ENCODE measurements around the gene TSPAN6.

The TSPAN6 gene, protein sequence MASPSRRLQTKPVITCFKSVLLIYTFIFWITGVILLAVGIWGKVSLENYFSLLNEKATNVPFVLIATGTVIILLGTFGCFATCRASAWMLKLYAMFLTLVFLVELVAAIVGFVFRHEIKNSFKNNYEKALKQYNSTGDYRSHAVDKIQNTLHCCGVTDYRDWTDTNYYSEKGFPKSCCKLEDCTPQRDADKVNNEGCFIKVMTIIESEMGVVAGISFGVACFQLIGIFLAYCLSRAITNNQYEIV

DNA sequence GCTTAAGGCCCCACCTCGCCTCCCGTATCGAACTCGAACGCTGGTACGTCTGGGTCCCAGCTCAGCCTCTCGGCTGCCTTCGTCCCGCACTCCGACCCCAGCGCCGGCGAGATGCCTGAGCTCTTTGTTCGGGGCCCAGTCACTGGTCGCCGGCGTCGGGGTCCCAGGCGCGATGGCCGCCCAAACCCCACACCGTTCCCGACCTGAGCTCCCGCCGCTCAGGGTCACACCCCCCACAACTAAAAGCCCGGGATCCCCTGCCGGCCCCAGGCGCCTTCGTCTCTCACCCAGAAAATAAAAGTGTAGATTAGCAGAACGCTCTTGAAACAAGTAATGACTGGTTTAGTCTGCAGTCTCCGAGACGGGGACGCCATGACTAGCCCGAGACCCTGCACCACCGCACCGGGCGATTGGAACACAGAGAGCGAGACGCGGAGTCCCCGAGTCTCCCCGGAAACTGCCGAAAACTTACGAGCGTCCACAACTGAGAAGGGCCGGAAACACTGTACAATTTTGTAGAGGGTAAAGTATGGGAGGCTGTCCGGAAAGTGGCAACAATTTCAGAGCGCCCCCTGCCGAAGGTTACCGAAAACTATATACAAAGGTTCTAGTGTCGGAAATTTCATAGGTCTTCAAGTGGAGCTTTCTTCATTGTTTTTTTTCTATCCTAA lies at the start of gene TSPAN6:
Gene TSPAN6, minus strand, starts transcription at position 486 of the 671 bp plus-strand sequence. Its CDS starts 112 bp downstream, at position 374.
- DNase-seq (ENCODE audit: low spot score) = peak; percentile 48

DNA sequence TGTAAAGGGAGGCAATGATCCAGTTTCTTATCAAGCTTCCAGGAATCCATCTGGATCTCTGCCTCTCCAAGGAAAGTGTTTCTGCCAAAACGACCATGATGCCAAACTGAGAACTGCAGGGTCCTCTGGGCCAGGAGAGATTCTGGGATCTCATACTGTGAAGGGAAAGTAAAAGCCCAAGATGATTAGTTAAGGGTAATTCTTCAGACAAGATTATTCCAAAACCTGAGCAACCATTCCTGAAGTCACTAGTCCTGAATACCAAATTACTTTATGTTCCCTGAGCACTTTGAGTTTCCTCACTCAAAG lies 49.3 kb upstream of the TSPAN6 start:
- DNase-seq (ENCODE audit: low spot score) = no peak

DNA sequence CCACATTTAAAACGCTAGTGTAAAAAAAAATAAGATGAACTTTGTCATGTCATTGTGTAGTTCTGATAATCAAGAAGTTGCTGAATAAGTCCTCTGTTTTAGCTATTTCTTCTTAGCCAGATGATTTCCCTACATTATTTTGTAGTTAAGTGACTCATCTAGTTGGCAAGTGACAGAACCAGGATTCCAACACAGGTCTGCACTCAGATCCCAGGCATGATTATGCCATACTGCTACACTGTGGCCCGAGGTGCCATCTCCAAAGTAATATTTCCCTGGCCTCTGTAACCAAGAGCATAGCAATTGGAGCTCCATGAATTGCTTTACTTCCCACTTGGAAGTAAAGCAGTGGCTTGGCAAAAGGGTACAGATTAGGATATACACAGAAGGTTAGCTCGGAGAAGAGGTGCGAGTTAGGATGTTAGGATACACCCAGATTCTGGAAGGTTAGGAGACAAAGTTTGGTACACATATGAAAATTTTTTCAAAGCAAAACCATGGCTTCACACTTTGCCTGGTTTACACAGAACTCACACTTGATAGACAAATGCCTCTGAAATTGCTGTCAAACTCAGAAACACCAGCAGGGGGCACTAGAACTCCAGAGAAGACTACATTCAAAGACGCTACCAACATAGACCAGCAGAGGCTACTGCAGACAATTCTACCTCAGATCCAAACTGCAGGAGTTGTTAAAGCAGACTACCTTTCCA lies 48.8 kb upstream of the TSPAN6 start:
- peak; percentile 81 for DNase-seq (ENCODE audit: low spot score)

DNA sequence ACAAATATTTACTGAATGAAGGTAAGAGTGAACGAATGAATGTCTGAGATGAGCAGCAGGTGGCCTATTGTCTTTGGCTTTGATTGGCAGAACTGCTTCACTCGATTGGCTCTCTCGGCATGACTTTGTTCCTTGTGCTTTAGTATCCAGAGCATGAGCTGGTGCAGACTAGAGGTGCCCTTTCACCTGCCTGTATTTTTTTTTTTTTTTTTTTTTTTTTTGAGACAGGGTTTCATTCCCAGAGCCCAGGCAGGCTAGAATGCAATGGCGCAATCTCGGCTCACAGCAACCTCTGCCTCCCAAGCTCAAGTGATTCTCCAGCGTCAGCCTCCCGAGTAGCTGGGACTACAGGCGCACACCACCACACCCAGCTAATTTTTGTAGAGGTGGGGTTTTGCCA lies 46.3 kb upstream of the TSPAN6 start:
- DNase-seq (ENCODE audit: low spot score) = no peak

DNA sequence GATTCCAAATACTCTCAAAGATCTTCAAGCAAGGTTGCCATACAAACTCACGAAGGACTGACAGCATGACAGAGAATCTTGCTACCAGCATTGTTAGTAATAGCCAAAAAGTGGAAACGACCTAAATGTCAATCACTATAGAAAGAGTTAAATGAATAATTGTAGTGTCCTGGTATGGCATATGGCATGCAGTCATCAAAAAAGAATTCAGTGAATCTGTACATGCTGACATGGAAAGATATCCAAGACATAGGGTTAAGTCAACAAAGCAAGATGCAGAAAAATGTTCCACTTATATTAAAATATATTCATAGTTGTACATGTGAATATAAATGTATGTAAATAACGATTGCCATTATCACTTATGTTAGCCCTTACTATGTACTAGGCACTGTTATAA lies 45.0 kb upstream of the TSPAN6 start:
- DNase-seq (ENCODE audit: low spot score) = no peak

DNA sequence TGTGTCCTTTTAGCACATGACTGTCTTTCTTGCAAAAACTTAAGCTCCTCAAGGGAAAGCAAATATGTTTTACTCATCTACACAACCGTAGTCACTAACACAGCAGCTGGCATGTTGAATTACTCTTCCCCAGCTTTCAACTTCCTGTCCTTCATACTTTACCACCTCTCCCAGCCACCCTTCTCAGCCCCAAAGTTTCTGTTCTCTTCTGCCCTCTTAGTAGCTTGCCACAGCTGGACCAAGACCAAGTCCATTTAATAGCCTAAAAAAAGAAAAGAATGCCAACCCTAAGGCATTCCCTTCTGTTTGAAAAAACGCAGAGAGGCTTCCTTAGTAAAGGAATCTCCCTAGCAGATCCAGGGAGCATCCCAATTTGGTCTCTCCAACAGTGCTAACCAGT lies 44.1 kb upstream of the TSPAN6 start:
- DNase-seq (ENCODE audit: low spot score) = no peak

DNA sequence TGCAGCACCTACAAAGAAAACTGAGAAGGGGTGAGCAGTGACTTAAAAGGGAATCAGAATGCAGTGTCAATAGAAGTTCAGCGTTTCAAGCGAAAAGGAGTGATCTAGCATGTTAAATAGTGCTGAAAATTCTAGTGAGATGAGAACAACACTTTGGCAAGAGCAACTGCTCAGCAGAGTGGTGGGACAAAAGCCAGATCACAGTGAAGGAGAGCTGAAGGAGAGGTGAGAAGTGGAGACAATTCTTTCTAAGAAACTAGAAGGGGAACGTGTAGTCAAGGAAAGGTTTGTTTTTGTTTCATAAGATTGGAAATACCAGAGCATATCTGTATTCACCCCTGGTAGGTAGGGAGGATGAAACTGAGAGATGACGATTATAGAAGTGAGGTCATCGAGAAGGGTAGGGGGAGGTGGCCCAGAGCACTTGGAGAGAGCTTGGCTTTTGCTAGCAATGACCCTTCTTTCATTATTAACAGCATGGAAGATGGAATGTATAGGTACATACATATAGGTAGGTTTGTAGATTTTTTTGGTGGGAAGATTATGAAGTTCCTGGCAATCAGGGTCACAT lies 41.1 kb upstream of the TSPAN6 start:
- DNase-seq (ENCODE audit: low spot score) = no peak

DNA sequence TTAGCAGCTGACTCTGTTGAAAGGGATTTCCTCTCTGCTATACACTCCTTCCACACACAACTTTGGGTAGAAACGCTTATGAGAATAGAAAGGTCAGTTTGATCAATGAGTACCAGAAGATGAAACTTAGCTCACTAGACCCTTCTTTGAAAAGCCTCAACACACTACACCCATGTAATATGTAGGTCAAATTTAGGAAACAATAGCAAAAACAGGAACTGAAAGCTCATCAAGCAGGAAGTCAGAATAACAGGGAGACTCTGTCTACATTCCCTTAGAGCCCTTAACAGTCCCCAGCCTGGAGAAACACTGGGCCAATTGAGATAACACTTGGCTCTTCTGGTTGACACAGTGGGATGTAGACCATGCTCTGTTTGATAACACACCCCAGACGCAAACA lies 38.1 kb upstream of the TSPAN6 start:
- DNase-seq (ENCODE audit: low spot score) = no peak

DNA sequence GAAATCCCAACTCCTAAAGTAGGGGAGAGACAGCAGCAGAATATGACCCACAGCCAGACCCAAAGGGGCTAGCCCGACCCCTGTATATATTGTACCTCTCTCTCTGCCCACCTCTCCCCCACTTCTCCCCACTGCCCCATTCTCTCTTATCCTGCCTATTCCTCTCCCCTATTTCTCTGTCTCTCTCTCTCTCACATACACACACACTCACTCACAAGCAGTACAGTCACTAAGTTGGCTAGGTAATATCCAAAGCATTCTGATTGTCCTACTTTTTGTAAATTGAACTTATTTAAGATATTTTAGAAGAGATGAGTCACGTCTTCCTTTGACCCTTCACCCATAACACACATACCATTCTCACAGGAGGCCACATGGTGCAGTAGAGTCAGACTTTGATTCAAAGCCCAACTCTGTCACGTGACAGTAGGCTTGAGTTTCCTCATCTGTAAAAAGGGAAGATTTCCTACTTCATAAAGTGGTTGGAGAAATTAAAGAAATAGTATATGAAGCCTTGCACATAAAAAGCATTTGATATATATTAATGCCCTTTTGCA lies 36.9 kb upstream of the TSPAN6 start:
- no peak for DNase-seq (ENCODE audit: low spot score)

DNA sequence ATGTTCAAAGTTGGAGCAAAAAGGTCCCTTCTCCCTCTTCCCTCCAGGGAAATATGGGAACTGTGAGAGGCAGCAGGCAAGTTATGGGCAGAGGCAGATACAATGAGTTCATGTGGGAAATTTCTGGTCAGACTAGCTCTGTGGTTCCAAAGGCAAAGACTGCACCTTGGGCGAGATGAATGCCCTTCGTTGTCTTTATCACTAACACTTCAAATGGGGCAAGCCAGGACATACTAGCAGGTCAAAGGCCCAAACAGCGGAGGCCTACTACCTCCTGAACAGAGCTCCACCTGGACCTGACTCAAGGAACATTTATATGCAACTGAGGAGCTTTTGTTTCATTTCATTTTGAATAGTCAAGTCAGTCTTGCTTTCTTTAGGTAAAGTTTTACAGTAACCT lies 36.4 kb upstream of the TSPAN6 start:
- no peak for DNase-seq (ENCODE audit: low spot score)

DNA sequence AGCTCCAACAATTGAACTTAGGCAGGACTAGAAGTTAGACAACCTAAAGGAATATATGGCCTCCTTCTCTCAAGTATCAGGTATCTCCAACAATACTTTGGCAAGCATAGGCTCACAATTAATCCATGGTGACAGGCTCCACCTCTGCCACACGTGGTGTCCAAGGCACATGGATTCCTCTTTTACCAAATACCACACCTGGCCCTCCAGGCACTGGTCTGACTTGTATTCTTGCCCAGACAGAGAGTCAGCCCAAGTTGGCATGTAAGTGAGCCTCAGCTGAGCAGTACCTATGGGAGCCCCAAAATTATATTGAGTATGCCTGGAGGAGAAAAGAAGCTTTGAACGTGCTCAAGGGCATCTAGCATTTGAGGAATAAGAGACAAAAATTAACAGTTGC lies 27.0 kb upstream of the TSPAN6 start:
- no peak for DNase-seq (ENCODE audit: low spot score)

DNA sequence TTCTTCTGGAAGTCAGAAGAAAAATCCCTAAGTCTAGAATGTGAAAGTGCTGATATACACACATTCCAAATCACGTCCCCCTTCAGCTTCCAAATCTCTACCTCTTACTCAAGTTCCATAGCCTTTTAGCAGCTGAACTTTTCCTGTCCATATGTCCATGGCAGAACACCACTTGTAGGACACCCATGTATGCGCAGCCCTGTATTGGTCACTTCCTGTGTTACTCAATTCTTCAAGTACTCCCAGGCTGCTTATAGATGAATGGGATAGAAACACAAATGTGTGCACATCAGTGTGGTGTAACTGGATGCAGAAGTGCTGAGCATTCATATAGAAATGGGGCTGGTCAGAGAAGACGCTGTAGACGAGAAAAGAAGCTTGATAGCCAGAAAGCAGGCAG lies 26.2 kb upstream of the TSPAN6 start:
- DNase-seq (ENCODE audit: low spot score) = no peak

DNA sequence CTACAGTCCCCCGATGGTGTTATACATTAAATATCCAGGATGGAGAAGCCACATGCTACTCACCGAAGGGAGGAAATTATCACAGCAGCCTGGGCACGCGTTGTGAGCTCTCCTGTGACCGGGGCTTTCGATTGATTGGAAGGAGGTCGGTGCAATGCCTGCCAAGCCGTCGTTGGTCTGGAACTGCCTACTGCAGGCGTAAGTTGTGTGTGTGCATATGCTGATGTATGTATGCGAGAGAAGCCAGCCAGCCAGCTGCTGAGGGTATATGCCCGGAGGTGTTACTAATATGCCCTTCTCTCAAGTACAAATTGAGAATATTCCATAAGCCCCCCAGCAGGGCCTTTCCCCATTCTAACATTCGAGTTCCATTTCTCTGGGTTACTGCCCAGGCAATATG lies 25.6 kb upstream of the TSPAN6 start:
- DNase-seq (ENCODE audit: low spot score) = no peak

DNA sequence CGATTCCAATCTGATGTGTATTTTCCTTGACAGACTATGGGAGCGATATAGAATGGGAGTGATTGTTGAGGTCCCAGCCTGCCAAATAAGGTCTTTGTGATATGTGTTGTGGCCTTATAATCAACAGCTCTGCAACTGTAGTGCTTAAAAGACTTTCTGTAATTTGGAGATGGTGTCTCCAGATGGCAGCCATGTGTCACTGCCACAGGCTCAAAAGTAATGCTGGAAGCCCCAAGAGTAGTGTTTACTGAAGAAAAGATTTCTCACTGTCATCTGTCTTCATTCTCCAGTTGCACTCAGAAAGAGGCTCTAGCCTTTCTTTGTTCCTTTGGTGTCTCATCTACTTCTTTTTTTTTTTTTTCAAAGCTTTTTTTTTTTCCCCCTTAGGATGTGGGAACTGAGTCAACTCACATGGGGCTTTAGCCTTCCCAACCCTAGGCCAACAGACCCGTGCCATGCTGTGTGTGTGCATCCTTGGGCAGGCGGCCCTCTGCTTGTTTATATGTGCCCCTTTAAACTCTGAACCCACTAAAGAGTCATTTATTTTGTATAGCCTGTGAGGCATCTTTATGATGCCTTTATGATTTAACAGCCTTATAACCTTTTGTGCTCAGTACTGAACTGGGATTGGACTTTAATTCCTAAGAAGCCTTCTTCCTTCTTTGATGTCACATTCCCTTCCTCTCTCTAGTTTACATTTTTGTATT lies 23.0 kb upstream of the TSPAN6 start:
- no peak for DNase-seq (ENCODE audit: low spot score)

DNA sequence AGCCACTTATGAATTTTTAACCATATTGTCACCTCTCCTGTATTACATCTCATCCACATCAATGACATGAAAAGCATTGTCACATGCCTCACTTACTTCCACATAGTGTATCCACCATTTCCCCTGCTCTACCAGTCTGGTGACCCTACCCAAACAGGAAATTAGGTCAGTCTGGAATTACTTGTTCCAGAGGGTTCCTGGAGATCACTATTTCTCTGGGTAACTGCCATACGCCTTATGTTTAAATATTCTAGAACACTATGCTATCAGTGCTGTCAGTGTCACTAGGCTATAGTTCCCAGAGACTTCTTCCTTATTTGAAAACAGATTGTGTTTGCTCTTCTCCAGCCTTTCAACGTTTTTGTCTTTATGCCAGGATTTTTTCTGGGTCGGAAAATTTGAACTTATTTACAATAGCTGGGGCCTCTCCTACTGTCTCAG lies 22.4 kb upstream of the TSPAN6 start:
- no peak for DNase-seq (ENCODE audit: low spot score)

DNA sequence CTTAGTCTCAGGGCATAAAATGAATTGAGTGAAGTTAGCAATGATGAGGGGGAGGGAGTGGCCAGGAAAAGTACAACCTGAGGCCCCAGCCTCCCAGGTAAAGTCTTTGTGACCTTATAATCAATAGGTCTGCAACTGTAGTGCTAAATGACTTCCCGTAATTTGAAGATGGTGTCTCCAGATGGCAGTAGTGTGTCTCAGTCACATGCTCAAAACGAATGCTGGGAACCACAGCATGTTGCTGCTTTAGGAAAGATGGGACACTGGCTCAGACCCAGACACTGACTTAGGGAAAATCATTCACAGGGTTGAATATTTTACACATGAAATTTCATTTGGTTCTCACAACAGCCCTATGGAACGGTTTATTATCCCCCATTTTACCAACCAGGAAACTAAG lies 17.7 kb upstream of the TSPAN6 start:
- no peak for DNase-seq (ENCODE audit: low spot score)

DNA sequence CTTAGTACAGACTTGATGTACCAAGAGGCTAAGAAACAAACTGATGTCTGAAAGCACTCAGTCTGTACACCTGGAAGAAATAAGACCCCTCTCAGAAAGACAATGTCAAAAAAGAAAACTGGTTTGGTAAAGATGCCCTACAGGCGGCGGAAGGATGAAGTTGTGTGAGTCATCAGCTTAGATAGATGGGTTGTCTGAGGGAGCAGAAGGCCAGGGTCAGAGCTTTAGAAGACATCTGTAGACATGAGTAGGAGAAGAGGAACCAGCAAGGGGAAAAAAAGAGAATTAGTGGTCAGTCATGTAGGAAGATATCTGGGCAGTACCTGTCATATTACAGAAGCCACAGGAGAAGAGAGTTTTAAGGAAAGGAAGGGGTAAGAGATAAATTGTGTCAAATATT lies 15.7 kb upstream of the TSPAN6 start:
- no peak for DNase-seq (ENCODE audit: low spot score)

DNA sequence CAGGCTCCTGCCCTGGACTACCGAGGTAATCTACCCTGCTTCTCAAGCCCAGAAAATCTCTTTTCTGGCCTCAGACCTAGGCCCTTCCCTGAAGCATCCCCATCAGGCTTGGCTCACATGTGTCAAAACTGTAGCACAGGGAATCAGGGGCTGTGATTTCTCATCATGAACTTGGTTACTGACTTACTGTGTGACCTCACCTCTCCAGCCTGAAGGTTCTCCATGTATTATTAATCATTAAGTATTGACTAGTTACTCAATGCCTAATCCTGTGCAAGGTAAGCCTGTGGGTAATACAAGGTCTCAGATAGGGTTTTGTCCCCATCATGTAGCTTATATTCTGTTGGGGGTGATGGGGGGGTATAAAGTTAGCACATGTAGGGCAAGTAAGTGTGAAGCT lies 14.2 kb upstream of the TSPAN6 start:
- no peak for DNase-seq (ENCODE audit: low spot score)

DNA sequence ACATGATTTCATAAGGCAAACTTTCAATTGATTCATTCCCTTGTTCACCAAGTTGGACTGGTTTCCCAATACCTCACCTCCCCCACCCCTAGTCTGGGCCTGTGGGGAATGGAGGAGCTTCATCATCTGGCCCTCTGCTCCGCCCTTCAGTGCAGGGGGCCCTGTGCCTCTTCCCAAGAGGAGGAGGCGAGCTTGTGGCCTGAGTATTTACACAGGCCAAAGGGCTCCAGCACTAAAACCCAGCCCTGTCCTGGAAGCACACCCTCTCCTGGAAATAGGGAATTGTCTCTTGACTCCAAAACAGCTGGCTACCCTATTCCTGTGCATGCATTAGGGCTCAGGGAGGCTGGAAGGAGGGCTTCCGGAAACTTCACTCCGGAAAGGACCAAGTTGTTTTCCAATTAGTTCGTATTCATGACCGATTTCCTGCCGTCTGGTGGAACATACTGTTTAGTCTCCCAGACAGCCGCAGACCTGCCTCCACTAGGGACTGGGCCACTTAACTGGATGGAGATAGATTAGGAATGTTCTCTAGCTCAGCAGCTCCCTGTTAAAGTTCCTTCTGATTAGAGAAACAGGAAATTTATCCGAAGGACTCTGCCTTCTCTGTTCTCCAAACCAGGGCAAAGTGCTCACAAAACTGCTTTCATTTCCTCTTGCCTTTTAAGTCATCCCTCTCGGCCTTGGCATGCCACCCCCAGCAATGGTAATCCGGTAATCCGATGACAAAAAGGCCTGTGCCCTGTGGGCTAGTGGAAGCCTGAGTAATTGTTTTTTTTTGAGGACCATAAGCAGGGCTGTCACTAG lies 13.1 kb upstream of the TSPAN6 start:
- no peak for DNase-seq (ENCODE audit: low spot score)

DNA sequence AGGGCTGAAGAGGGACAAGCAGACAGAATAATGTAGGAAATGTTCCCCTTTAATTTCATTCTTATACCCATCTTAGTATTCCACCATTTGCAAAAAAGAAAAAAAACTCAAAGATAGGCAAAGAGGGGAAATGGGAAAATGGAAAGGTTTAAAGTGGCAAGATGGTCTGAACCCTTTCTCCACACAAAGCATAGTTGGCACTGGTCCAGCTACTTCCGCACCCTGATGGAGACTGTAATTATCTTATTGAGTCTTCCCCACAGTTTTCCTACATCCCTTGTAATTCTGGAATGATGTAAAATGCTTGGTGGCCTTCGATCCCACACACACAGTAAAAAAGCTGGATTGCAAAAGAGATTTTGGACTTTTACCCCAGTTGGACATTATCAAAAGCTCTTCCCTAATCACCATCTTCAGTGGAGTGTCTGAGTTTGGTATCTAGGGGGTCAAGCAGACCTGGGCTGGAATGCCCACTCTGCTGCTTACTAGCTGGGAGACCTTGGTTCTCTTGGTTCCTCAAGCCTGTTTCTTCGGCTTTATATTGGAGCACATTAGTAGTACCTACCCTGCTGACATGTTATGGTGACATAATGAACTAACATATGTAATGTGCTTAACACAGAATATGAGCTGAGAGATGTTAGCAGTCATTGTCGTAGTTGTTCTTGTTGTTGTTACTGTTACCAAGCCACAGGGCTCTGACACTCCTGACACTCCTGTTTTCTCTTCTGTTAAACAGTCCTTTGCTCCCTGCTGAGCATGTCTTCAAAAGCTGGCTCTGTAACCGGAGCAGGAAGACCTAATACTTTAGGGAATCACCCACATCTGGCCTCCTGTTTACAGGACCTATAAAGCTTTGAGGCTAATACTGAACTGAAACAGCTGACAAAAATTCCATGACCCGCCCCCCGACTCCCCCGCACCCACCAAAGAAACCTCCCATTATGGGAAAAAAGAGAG lies 12.1 kb upstream of the TSPAN6 start:
- no peak for DNase-seq (ENCODE audit: low spot score)

All from hematopoietic multipotent progenitor cell treated with erythropoietin and hydrocortisone succinate and interleukin-3 and kit ligand, for 17 days (in vitro differentiated cells).